Keratinocyte (primary cell): Measurements from ENCODE around the gene DSG2.

ENCODE experiments used
- CTCF ChIP-seq, 3 experiments: IDR thresholded peaks in 1 of 3; conservative IDR thresholded peaks in 1 of 3; optimal IDR thresholded peaks in 1 of 3; 2 replicates in 2 of 3; 3 replicates in 1 of 3; pipeline versions ENCODE3 to v1.5.1; 2011; ENCODE audit warnings: low read length in 3 of 3, mild to moderate bottlenecking in 3 of 3, moderate library complexity in 2 of 3, control low read depth in 1 of 3, inconsistent platforms in 1 of 3; ENCODE audit not compliant: insufficient read depth in 2 of 3; ENCODE audit errors: extremely low read depth in 1 of 3
- EZH2 ChIP-seq: IDR thresholded peaks from one replicate; pipeline ENCODE4 v1.6.1; 2012; ENCODE audit warnings: inconsistent platforms, mild to moderate bottlenecking, low read length, moderate library complexity

GRCh38 chr18:31590570-31590969, 92.6 kb downstream of the DSG2 start:
- TF ChIP-seq EZH2 (no peak), CTCF (optimal IDR thresholded peaks at IDR 0.05 in 1 of 3, IDR thresholded peaks at IDR 0.05 in 1 of 3, conservative IDR thresholded peaks at IDR 0.05 in 1 of 3; ENCODE audit: extremely low read depth in 1 of 3, insufficient read depth in 2 of 3, low read length in 3 of 3) (no peak)
